GM21528 (cell line): ENCODE measurements around the gene ZNF275.
"Not testable (repeated sequence)": the region's sequence is repeated elsewhere in the genome, so short reads cannot be mapped to it uniquely, and the experiment has no call there.

Experiments
- ATAC-seq: cut with Tn5 transposase; IDR thresholded peaks from one replicate; pipeline ENCODE4 v1.9.1; 2021; ENCODE audit warnings: mild to moderate bottlenecking, moderate library complexity; ENCODE audit not compliant: unreplicated experiment, low FRiP score

ZNF275 gene

DNA sequence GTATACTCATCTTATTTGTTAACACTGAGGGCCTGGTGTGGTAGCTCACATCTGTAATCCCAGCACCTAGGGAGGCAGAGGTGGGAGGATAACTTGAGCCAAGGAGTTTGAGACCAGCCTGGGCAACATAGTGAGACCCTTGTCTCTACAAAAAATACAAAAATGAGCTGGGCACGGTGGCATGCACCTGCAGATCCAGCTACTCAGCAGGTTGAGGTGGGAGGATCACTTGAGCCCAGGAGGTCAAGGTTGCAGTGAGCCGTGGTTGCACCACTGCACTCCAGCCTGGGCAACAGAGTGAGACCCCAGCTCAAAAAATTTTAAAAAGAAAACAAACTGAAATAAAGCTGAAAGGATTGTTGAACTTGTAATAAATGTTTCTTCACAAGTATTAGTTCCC, 51.0 kb downstream of the ZNF275 start:
- not testable (repeated sequence) for ATAC-seq

DNA sequence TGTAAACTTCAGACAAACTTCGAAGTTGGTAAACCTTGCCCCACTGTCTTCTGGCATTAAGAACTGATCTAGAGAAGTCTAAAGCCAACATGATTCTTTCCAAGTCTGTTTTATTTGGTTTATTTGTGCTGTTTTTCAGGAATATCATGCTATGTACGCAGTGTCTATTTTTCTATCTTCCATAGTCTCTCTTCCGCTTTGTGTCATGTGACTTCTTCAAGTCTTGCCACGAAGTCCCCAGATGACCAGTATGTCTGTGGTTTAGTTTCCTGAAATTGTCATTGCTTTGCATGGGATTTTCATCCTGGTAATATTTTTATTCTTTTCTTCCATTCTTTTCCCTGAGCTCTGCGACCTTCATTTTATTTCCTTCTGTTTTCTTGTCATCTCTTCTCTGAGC, 52.1 kb downstream of the ZNF275 start:
- ATAC-seq: no peak

DNA sequence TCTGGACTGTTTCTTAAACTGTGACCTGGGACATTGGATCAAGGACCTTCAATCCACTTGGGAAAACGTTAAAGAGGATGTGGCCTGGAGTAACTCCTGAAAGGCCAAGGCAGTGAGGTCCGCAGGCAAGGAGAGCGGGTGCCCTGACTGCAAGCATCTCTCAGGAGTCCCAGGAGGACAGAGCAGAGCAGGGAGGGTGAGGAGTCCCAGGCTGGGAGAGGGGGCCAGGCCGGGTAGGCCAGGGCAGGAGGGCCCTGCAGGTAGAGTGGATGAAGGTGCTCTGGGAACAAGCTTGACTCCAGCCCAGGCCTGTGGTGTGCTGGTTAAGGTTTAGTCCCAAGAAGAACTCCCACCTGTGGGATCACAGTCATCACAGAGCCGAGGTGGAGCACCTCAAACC, 53.4 kb downstream of the ZNF275 start:
- ATAC-seq: no peak

DNA sequence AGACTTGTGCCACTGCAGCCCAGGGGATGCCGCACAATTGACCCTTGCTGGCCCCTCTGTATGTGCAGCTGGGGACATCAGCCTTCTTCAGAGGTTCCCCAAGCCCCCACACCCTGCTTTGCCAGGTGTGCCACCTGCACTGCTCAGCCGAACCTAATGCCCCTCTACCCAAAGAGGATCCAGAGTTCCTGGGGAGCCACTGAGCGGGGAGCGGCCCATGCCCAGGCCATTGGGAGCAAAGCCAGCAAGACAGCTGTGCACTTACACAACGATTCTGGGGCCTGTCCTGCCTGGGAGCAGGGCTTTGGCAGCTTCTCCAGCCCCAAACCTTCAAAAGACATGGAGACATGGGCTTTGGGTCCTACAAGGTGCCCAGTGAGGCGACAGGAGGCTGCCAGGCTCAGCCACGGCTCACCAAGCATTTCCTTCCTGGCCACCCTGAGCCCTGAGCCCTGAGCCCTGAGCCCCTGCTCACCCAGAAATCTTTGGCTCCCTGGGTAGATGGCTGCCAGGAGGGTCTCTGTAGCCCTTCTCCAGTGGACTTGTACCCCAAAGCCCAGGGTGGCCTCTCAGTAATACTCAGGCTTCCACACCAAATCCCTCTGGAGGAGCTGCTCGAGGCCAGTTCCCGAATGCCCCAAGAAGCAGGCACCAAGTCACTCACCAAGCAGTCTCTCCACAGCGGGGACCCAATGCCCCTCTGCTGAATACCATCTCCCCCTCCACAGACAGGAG, 54.2 kb downstream of the ZNF275 start:
- ATAC-seq: no peak

DNA sequence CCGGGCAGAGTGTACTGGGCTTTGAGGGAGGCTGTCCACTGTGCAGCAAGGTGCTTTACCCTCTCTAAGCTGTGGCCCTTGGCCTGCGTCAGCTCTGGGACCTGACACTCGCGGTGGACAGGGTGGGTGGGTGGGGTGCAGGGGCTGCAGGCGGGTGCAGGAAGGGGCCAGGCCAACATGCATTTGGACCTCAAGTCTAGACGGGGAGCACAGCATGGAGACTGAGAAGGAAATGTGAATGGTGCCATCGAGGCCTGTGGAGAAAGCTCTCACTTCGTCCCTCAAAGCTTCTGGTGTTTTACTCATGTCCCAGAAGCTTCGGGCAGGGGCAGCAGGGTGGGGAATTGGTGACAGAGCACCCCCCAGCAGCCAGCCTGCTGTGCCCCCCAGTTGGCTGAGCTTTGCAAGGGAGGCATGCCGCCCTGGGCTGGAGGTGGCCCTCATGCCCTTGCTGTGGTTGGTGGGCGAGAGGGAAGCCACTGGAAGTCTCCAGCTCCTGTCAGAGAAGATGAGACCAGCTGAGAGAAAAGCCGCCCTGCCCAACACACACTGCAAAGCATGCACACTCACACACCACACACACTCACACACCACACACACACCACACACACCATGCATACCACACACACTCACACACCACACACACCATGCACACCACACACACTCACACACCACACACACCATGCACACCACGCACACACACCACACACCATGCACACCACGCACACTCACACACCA, 54.9 kb downstream of the ZNF275 start:
- ATAC-seq: no peak

DNA sequence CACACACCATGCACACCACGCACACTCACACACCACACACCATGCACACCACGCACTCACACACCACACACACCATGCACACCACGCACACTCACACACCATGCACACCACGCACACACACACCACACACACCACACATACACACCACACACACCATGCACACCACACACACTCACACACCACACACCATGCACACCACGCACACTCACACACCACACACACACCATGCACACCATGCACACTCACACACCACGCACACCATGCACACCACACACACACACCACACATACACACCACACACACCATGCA, 55.5 kb downstream of the ZNF275 start:
- not testable (repeated sequence) for ATAC-seq

DNA sequence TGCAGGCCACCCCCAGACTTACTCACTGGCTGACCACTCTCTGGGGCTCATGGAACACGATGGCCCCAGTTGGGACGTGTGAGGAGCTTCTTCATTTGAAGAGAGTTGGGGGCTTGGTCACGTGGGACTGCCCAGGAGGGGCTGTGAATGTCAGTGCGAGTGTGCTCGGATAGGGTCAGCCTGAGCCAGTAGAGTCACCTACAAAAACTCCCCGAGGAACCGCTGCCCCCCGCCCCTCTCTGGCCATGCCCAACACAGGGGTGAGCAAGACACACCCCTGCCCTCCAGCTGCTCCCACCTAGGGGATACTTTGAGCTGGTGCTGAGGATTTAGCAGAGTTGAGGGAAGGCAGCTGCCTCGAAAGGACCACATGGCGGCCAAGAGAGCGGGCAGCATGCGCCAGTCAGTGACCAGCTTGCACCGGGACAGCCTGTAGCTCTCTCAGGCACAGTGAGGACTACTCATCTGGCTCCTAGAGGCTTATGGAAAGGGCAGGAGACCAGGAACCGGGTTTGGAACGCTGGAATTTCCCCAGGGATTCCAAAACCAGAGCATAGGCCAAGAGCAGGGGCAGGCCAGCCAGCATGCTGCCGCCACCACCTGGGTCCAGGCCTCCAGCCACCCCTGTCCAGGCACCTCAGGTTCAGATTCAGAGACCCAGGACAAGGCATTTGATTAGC, 58.8 kb downstream of the ZNF275 start:
- no peak for ATAC-seq

DNA sequence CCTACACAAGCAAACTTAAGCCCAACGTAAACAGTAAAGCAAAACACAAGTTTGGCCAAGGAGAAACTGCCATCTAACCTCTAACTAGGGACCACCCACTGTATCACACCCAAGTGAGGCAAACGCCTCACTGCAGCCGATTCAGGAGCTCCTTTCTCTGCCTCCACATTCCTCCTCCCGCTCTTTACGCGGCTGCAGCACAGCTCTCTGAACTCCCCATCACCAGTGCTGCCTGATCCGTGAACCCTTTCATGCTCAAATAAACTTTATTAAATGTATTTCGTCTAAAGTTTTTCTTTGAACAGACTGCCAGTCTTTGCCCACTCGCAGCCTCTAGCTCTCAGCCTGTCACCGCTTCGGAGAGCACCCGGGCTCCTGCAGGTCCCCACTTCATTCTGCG, 60.7 kb downstream of the ZNF275 start:
- no peak for ATAC-seq

DNA sequence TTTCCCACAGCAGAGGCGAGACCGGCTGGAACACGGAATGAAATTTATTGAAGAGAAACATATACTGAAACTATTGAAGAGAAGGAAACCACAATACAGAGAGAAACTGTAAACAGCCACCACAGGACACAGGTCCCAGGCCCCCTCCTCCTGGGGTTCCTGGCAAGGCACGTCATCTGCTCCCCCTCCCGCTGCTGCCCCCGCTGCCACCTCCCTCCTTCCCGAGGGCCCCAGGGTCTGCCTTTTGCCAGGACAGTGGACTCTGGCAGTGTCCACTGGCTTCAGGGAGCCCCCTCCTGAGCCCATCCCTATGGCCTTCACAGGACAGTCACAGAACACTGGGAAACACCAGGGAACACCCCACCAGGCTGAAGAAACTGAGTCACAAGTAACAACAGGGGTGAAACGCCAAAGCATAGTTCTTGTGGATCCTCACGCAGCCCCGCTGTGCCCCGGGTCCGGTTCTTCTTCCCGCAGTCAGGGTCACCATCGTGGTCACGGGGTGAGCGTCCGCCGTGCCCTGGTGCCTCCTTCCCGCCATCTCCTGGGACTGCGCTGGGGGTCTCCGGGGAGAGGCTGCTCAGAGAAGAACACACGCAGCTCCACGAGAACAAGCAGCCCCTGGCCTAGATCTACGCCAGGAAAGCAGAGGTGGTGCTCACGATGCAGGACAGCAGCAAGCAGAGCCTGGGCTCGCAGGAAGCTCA, 61.8 kb downstream of the ZNF275 start:
- ATAC-seq: no peak

DNA sequence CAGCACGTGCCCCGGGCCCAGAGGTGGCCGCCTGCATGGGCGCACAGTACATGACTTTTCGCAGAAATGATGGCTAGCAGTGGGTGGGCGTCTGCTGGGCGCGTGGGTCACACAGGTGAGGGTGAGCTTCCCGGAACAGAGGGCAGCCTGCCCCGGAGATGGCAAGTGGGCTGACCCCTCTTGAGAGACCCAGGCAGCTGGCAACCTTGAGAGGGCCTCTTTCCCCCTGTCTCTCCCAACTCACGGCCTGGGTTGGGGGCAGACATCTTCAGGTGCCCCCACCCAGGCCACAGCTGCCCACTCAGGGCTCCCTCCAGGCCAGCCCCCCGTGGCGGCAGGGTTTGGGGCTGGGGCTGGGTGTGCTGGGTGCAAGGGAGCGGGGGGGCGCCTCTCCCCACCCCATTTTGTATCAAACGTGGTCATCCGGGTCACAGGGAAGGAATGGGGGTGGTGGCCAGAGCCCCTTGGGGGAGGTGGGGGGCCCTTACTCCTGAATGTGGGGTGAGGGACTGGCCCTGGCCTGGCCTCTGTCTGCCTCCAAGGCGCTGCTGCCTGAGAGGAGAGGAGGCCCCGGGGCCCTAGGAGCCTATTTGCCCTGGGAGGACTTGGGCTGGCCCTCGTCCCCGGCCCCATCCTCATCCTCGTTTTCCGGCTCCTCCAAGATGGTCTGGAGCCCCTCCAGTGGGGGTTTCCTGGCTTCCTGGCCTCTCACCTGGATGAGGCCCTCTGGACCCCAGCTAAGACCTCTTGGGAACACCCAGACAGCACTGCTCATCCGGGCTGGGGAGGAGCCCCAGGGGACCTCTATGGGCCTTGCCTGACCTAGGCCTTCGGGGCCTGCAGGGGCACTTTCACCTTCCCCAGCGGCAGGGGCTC, 62.6 kb downstream of the ZNF275 start:
- ATAC-seq: no peak

DNA sequence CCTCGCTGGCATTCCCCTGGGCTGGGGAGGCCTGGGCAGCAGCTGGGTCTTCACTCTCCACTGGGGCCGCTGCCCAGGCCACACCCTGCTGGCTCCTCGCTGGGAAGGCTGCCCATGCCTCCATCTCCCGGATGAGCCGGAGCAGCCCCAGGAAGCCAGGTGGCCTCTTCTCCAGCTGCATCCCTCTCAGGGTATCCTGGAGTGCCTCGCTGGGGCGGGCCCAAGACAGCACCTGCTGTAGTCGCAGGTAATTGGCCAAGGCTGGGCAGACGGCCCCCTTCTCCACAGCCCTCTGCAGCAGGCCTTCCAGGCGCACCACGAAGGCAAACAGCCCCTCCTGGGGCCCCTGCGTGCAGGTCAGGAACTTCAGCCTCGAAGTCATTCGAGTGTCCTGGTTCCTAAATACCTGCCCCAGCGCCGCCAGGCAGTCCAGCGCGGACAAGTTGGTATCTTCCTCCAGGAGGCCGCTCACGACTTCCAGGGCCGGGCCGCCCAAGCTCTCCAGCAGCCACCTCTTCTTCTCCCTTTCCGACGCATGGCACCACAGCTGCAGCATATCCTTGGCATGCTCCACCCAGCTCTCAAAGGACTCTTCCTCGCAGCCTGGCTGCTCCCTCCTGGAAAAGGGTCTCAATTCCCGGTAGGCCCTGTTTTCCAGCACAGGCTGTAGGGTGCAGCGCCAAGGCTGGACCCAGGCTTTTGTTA, 63.5 kb downstream of the ZNF275 start:
- no peak for ATAC-seq

DNA sequence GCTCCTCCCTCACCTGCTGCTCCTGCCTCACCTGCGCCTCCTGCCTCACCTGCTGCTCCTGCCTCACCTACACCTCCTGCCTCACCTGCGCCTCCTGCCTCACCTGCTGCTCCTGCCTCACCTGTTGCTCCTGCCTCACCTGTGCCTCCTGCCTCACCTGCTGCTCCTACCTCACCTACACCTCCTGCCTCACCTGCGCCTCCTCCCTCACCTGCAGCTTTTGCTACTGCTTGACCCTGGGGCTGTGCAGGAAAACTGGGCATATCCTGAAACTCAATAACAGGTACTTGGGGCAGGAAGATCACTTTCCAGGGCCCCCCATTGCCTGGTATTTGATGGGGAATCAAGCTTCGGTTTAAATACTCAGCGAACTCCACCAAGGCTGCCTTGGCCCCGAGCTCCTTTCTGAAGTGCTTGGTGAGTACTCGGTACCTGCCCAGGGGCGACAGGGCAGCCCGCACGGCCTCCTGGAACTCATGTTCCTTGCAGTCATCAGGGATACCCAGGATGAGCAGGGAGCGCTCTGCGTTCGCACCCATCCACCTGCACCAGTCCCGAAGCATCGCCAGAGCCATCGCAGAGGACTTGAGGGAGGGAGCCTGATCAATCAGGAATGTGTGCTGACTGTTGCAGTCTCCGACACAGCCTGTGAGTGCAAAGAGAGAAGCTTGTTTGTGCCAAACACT, 64.5 kb downstream of the ZNF275 start:
- ATAC-seq: no peak

DNA sequence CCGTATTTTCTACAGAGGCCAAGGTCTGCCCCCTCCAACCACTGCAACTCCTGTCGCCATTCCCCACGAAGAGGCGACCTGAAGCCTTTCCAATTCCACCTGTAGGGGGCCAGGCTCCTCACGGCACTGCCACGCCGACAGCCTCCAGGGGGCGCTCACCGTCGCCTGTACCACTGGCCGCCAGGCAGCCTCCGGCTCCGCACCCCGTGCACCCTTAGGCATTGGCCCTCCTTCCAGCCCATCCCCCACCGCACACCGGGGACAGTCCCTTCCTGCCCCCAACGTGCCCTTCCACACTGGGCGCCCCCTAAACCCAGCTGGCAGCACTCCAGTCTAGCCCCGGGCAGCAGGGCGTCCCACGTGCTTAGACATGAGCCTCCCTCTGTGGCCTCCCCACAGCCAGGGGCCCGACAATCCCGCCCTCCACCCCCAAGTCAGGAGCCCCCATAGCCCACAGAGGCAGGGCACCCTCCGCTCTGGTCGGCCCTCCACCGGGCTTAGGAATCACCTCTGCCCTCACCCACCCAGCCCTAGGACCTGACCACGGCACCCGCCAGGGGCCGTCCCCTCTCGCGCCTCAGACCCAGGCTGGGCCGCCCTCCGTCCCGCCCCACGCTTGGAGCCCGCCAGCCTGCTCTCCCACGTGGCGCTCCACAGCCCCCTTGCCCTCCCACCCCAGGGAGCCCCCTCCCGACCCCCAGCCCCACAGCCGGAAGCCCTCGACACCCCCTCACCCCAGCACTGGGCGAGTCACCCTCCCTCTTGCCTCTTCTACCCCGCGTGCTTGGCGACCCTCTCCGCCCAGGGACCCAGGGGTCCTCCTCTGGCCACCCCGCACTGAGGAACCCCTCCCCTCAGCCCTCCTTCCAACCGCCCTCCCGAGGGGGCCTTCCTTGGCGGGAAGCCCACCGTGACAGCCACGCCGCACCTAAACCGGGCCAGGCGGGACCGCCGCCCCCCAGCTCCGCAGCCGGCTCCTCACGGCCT, 66.5 kb downstream of the ZNF275 start:
- no peak for ATAC-seq

DNA sequence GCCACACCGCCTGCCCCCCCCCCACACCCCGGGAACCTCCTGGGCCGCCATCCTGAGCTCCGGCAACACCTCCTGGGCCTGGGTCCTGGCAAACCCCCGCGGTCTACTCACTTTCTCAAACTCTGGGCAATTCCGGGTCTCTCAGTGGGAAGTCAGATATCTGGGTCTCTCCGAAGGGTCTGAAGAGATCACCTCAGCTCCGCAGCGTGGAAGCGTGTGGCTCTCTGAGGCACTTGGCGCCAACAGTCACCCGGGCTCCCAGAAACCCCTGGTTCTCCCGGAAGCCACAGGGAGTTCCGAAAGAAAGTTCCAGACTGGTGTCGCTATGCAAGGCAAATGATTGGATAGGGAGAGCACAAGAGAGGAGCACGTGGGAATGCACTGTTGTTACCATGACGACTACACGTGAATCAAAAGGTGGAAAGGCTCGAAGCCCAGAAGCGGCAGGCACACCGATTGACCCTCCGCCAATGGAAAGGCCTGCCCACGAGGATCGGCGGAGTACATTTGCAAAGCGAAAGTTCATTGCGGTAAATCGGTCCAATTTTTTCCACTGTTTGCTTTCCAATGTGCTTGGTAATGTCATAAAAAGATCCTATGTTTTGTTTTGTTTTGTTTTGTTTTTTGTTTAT, 67.3 kb downstream of the ZNF275 start, which contains the start of gene PNMA6E:
Gene PNMA6E (minus strand): TSS at position 218 of the 632 bp plus-strand sequence. CDS start 2,501 bp downstream, outside the sequence.
- ATAC-seq: no peak
